Prostate gland (tissue), 2 donors: ENCODE measurements around the gene GSS. TPM values are rescaled to one million over a fixed set of nuclear protein-coding genes. Genes with fewer than 3 reads are reported as not detected.

Experiments
- DNase-seq: peaks from one replicate; pipeline ENCODE4 v3.0.0-alpha.2; 2019; ENCODE audit warnings: low spot score
- H3K27ac ChIP-seq, 2 donors: fragments of 200-600 bp; sonication (generic); 2 replicates each; pipeline ENCODE4 v1.5.1; 2017 to 2019
- H3K27me3 ChIP-seq: fragments of 200-600 bp; sonication (generic); replicated peaks from 2 replicates; pipeline ENCODE4 v1.5.1; 2019; ENCODE audit not compliant: insufficient read depth
- H3K36me3 ChIP-seq, 2 donors: fragments of 200-600 bp; sonication (generic); 1 replicate in 1 of 2; 2 replicates in 1 of 2; pipeline versions ENCODE4 v1.5.1 to v1.8.1; 2017 to 2019
- H3K4me1 ChIP-seq: fragments of 200-600 bp; sonication (generic); replicated peaks from 2 replicates; pipeline ENCODE4 v1.5.1; 2019
- H3K4me3 ChIP-seq, 2 donors: fragments of 200-600 bp; sonication (generic); 2 replicates each; pipeline ENCODE4 v1.5.1; 2017 to 2019
- H3K9me3 ChIP-seq: fragments of 200-600 bp; sonication (generic); 2 replicates; pipeline ENCODE4 v1.5.1; 2017
- POLR2A ChIP-seq: fragments of 450-650 bp; IDR thresholded peaks from one replicate; pipeline ENCODE4 v1.6.1; 2016; ENCODE audit warnings: antibody characterized with exemption, mild to moderate bottlenecking
- POLR2AphosphoS5 ChIP-seq: sonication (generic); formaldehyde crosslinking; IDR thresholded peaks from one replicate; pipeline ENCODE4 v1.6.1; 2017; ENCODE audit warnings: antibody characterized with exemption
- WGBS: methylation state at CpG from one replicate; pipeline ENCODE4 v1.1.5; 2018; 5-methylcytosine and 5-hydroxymethylcytosine counted together
- intact Hi-C: fragments of 100-400 bp; cut with DNase I; formaldehyde crosslinking; loops from one replicate; pipeline ENCODE4 v1.14.2; 2022
- total RNA-seq, 2 donors: library from RNA; depleted of rRNA; stranded (reverse); fragments of >200 nt; gene quantifications; one replicate each; pipeline ENCODE4 v1.1.0, GENCODE V29; 2016
- TF ChIP-seq, protein P1 (sequence below), 4 experiments: fragments of 200-600 bp in 2 of 4; fragments of 450-650 bp in 2 of 4; sonication (generic) in 2 of 4; IDR thresholded peaks; 1 replicate in 3 of 4; 2 replicates in 1 of 4; pipeline ENCODE4 v1.5.1; 2016 to 2019; ENCODE audit warnings: antibody characterized with exemption in 4 of 4, mild to moderate bottlenecking in 2 of 4, moderate library complexity in 2 of 4

Gene GSS
- total RNA-seq, 2 donors from 2014 or later = 84.4 to 101 TPM

DNA sequence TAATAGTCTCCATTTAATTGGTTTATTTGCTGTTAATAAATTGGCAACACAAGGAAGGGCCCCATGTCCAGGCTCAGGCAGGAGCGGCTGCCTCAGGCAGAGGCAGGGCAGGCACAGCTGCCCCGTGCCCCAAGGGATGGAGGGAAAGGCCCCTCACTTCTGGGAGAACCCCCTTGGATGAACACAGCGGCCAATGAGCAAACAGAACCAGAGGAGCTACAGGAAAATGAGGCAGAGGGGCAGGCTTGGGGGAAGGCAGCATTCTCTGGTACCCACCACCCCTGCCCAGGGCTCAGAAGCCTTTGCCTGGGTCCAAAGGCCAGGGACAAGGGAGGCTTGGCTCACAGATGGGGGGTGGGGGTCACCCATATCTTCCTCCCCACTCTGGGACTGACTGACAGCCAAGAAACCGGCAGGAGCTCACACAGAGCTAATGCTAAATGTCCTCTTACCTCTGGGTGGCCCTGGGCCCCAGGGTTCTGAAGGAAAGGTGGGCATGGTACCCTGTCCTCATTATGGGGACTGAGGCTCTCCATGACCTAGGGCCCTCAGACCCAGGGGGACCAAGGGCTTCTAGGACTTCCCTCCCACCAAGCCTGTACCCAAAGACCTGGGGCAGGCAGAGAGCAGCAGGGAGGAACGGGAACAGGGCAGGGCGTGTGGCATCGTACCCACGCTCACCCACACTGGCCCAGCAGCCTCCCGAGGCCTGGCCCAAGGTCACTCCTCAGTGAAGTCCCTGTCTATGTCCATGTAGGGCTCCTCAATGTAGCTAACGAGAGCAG lies 47.0 kb upstream of the GSS start:
- H3K27ac ChIP-seq = no peak overlapping the region
- no peak overlapping the region for H3K4me3 ChIP-seq
- no peaks in the 10 kb centered on the region for H3K9me3 ChIP-seq
- peaks cover 14 to 60% of the 10 kb centered on the region in 2 donors for H3K36me3 ChIP-seq
- 90% methylated on average over 10 of the region's 10 CpGs for WGBS
- no peak for DNase-seq
- intact Hi-C loops = no loop called here
- H3K4me1 ChIP-seq = peaks cover under 1% of the 10 kb centered on the region
- H3K27me3 ChIP-seq = no peaks in the 10 kb centered on the region
- TF ChIP-seq POLR2AphosphoS5 = no peak
- no peak for TF ChIP-seq POLR2A
- TF ChIP-seq, protein P1, sequence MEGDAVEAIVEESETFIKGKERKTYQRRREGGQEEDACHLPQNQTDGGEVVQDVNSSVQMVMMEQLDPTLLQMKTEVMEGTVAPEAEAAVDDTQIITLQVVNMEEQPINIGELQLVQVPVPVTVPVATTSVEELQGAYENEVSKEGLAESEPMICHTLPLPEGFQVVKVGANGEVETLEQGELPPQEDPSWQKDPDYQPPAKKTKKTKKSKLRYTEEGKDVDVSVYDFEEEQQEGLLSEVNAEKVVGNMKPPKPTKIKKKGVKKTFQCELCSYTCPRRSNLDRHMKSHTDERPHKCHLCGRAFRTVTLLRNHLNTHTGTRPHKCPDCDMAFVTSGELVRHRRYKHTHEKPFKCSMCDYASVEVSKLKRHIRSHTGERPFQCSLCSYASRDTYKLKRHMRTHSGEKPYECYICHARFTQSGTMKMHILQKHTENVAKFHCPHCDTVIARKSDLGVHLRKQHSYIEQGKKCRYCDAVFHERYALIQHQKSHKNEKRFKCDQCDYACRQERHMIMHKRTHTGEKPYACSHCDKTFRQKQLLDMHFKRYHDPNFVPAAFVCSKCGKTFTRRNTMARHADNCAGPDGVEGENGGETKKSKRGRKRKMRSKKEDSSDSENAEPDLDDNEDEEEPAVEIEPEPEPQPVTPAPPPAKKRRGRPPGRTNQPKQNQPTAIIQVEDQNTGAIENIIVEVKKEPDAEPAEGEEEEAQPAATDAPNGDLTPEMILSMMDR (IDR thresholded peaks at IDR 0.05) = no peak

DNA sequence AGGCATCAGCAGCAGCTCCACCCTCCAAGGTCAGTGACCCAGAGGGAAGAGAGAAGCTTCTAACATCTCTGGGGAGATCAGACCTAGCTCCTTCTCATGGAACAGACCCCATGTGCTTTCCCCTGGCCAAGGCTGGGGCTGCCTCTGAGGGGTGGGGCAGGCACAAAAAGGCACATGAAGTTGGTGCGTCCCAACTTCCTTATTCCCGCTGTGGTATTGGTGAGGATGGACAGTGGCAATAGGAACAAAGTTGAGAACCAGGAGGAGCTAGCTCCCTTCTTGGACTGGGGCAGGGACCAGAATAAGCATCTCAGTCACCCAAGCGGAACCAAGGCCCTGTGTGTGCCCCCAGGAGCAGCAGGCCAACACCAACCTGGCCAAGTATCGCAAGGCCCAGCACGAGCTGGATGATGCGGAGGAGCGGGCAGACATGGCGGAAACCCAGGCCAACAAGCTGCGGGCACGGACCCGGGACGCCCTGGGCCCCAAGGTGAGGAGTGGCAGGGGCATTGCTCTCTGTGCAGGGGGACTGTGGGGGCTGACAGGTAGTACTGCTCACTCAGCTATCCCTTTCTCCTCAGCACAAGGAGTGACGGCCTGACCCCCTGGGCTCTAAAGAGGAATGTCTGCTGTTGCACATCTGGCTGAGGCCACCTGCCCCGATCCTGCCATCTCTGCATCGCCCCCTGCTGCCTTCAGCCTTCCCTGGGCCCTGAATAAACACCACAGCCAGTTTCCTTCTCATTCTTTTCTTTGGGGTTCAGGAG lies 46.2 kb upstream of the GSS start:
- Histone ChIP-seq H3K4me1 (peaks cover 7% of the 10 kb centered on the region), H3K9me3 (no peaks in the 10 kb centered on the region), H3K36me3 (peaks cover 12 to 57% of the 10 kb centered on the region in 2 donors), H3K4me3 (no peak overlapping the region), H3K27ac (no peak overlapping the region), H3K27me3 (no peaks in the 10 kb centered on the region)
- no peak for DNase-seq
- intact Hi-C loops = no loop called here
- 90% methylated on average over 15 of the region's 15 CpGs for WGBS
- TF ChIP-seq POLR2AphosphoS5 (no peak), POLR2A (no peak)
- TF ChIP-seq, protein P1 (IDR thresholded peaks at IDR 0.05) = no peak

DNA sequence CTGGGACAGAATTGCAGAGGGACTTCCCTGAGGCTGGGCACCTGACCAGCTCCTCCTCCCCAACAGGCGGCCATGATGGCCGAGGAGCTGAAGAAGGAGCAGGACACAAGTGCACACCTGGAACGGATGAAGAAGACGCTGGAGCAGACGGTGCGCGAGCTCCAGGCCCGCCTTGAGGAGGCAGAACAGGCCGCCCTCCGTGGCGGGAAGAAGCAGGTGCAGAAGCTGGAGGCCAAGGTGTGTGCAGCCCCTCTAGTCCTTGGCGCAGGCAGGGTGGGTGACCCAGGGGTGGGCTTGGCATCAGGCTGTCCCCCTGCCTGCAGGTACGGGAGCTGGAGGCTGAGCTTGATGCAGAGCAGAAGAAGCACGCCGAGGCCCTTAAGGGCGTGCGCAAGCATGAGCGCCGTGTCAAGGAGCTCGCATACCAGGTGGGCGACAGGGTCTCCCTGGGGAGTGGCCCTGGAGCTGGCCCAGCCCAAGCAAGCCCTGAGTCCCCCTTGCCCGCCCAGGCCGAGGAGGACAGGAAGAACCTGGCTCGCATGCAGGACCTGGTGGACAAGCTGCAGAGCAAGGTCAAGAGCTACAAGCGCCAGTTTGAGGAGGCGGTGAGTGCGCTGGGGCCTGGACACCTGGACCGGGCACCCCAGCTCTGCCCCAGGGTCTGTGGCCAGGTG lies 45.5 kb upstream of the GSS start:
- no peak for TF ChIP-seq POLR2AphosphoS5
- no peak for TF ChIP-seq POLR2A
- TF ChIP-seq, protein P1 (IDR thresholded peaks at IDR 0.05) = no peak
- no peak overlapping the region for H3K4me3 ChIP-seq
- no peak overlapping the region for H3K27ac ChIP-seq
- WGBS = 92% methylated on average over 28 of the region's 28 CpGs
- H3K4me1 ChIP-seq = peaks cover 7% of the 10 kb centered on the region
- no peak for DNase-seq
- H3K36me3 ChIP-seq = peaks cover 8 to 54% of the 10 kb centered on the region in 2 donors
- H3K27me3 ChIP-seq = no peaks in the 10 kb centered on the region
- intact Hi-C loops = no loop called here
- no peaks in the 10 kb centered on the region for H3K9me3 ChIP-seq

DNA sequence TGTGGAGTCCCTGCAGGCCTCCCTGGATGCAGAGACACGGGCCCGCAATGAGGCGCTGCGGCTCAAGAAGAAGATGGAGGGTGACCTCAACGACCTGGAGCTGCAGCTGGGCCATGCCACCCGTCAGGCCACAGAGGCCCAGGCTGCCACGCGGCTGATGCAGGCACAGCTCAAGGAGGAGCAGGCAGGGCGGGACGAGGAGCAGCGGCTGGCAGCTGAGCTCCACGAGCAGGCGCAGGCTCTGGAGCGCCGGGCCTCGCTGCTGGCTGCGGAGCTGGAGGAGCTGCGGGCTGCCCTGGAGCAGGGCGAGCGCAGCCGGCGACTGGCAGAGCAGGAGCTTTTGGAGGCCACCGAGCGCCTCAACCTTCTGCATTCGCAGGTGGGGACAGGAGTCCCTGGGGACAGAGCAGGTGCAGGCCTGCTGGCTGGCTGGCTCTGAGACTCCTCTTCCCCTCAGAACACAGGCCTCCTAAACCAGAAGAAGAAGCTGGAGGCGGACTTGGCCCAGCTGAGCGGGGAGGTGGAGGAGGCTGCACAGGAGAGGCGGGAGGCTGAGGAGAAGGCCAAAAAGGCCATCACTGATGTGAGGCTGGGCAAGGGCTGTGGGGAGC lies 44.8 kb upstream of the GSS start:
- Histone ChIP-seq H3K36me3 (peaks cover 8 to 55% of the 10 kb centered on the region in 2 donors), H3K4me1 (peaks cover 7% of the 10 kb centered on the region), H3K27ac (no peak overlapping the region), H3K27me3 (no peaks in the 10 kb centered on the region), H3K4me3 (no peak overlapping the region), H3K9me3 (no peaks in the 10 kb centered on the region)
- TF ChIP-seq, protein P1 (IDR thresholded peaks at IDR 0.05) = no peak
- TF ChIP-seq POLR2AphosphoS5 (no peak), POLR2A (no peak)
- intact Hi-C loops = no loop called here
- no peak for DNase-seq
- 90% methylated on average over 28 of the region's 28 CpGs for WGBS
